GM12878 (cell line): Measurements from ENCODE around the gene GTF2H1. TPM values are rescaled to one million over a fixed set of nuclear protein-coding genes. Genes with fewer than 3 reads are reported as not detected.

ENCODE experiments used
- ATF2 ChIP-seq: IDR thresholded peaks from 2 replicates; pipeline ENCODE4 v1.6.1; 2012; ENCODE audit warnings: low read length, inconsistent platforms
- ATF3 ChIP-seq: IDR thresholded peaks from 2 replicates; pipeline ENCODE4 v1.6.1; 2011; ENCODE audit warnings: low read depth, mild to moderate bottlenecking, low read length, moderate library complexity, borderline replicate concordance; ENCODE audit errors: extremely low read depth
- CHD4 ChIP-seq: fragments of 200-600 bp; sonication (generic); IDR thresholded peaks from 2 replicates; pipeline ENCODE4 v1.6.1; 2016; ENCODE audit warnings: mild to moderate bottlenecking
- E2F4 ChIP-seq: IDR thresholded peaks from 2 replicates; pipeline ENCODE4 v1.6.1; 2012; ENCODE audit warnings: low read depth, low read length, improper control_type of control experiment
- ELK1 ChIP-seq: IDR thresholded peaks from 2 replicates; pipeline ENCODE4 v1.6.1; 2012; ENCODE audit warnings: low read depth, low read length, improper control_type of control experiment
- ESRRA ChIP-seq: IDR thresholded peaks from 2 replicates; pipeline ENCODE4 v1.6.1; 2012; ENCODE audit warnings: mild to moderate bottlenecking, low read length, improper control_type of control experiment
- HDAC6 ChIP-seq: fragments of 200-600 bp; sonication (generic); IDR thresholded peaks from one replicate; pipeline ENCODE4 v1.8.0; 2017; ENCODE audit warnings: antibody characterized with exemption; ENCODE audit not compliant: unreplicated experiment
- HDGF ChIP-seq: fragments of 450-650 bp; IDR thresholded peaks from 2 replicates; pipeline ENCODE4 v1.6.1; 2016; ENCODE audit warnings: antibody characterized with exemption
- IKZF1 ChIP-seq: fragments of 450-650 bp; conservative IDR thresholded peaks from 2 replicates; pipeline ENCODE4 v1.6.1; 2017; ENCODE audit warnings: antibody characterized with exemption, mild to moderate bottlenecking
- IRF4 ChIP-seq: IDR thresholded peaks from 2 replicates; pipeline ENCODE4 v1.6.1; 2011; ENCODE audit warnings: low read depth, low read length
- MYB ChIP-seq: fragments of 150-350 bp; IDR thresholded peaks from 2 replicates; pipeline ENCODE4 v1.6.1; 2014; ENCODE audit warnings: mild to moderate bottlenecking, low read depth, low read length, borderline replicate concordance
- NFYA ChIP-seq: IDR thresholded peaks from 2 replicates; pipeline ENCODE4 v1.6.1; 2011; ENCODE audit warnings: low read depth, mild to moderate bottlenecking, low read length, improper control_type of control experiment, borderline replicate concordance
- NKRF ChIP-seq: fragments of 450-650 bp; conservative IDR thresholded peaks from 2 replicates; pipeline ENCODE4 v1.6.1; 2017; ENCODE audit warnings: mild to moderate bottlenecking, moderate library complexity
- RBBP5 ChIP-seq: fragments of 200-600 bp; sonication (generic); conservative IDR thresholded peaks from 2 replicates; pipeline ENCODE4 v1.6.1; 2016
- RELB ChIP-seq: fragments of 450-650 bp; IDR thresholded peaks from 2 replicates; pipeline ENCODE4 v1.6.1; 2017; ENCODE audit warnings: low read depth, mild to moderate bottlenecking, moderate library complexity
- RUNX3 ChIP-seq: IDR thresholded peaks from 2 replicates; pipeline ENCODE4 v1.6.1; 2012; ENCODE audit warnings: low read length, inconsistent platforms
- SMC3 ChIP-seq: IDR thresholded peaks from 2 replicates; pipeline ENCODE4 v1.6.1; 2011; ENCODE audit warnings: low read length, improper control_type of control experiment, borderline replicate concordance
- SP1 ChIP-seq: IDR thresholded peaks from one replicate; pipeline ENCODE4 v1.6.1; 2011; ENCODE audit warnings: low read depth, low read length
- SREBF2 ChIP-seq: IDR thresholded peaks from 2 replicates; pipeline ENCODE4 v1.6.1; 2012; ENCODE audit warnings: mild to moderate bottlenecking, low read length
- TARDBP ChIP-seq: IDR thresholded peaks from 2 replicates; pipeline ENCODE4 v1.6.1; 2016; ENCODE audit warnings: borderline replicate concordance
- TCF3 ChIP-seq: IDR thresholded peaks from 2 replicates; pipeline ENCODE4 v1.6.1; 2012; ENCODE audit warnings: low read depth, mild to moderate bottlenecking, low read length, borderline replicate concordance; ENCODE audit not compliant: insufficient read depth
- TCF7 ChIP-seq: IDR thresholded peaks from 2 replicates; pipeline ENCODE4 v1.6.1; 2014; ENCODE audit warnings: antibody characterized with exemption, borderline replicate concordance
- WRNIP1 ChIP-seq: IDR thresholded peaks from 2 replicates; pipeline ENCODE4 v1.6.1; 2011; ENCODE audit warnings: low read depth, low read length, improper control_type of control experiment, borderline replicate concordance
- ZNF207 ChIP-seq: fragments of 450-650 bp; IDR thresholded peaks from 2 replicates; pipeline ENCODE4 v1.6.1; 2014; ENCODE audit warnings: antibody characterized with exemption, mild to moderate bottlenecking, borderline replicate concordance
- polyA plus RNA-seq, 11 experiments: library from polyadenylated mRNA; depleted of rRNA in 4 of 11; unstranded in 6 of 11; stranded (reverse) in 5 of 11; fragments of >200 nt; fragmentation: Nextera tagmentation in 4 of 11; fragmentation: Illumina TruSeq in 1 of 11; extraction: Ambion mirVana in 4 of 11; extraction: Trizol in 1 of 11; gene quantifications; 1 replicate in 1 of 11; 2 replicates in 10 of 11; pipeline versions ENCODE4 v1.2.1 to v1.2.3, GENCODE V29; 2011 to 2016; ENCODE audit warnings: inconsistent platforms in 2 of 11, missing spikeins in 2 of 11, low read depth in 1 of 11
- total RNA-seq, 4 experiments: library from RNA; depleted of rRNA in 3 of 4; stranded (reverse); fragments of >200 nt in 3 of 4; fragmentation: Illumina TruSeq in 1 of 4; extraction: Trizol in 1 of 4; gene quantifications; 2 replicates each; pipeline versions ENCODE4 v1.2.1 to v1.2.3, GENCODE V29; 2013 to 2021

GTF2H1 gene
- total and polyA plus RNA-seq, 10 of the 15 experiments (the other 5 are each of a cell fraction or from before 2014, with no cell fraction given), result 36.7 to 68.8 (median 46.6) TPM

GRCh38 chr11:18395735-18396504 lies 73.6 kb downstream of the GTF2H1 start (continued):
- TF ChIP-seq ATF2, result no peak
- no peak for TF ChIP-seq TCF7
- no peak for TF ChIP-seq WRNIP1
- no peak for TF ChIP-seq NFYA
- TF ChIP-seq ESRRA, result 0 out of 2 replicates have a peak, but pooled peaks have one; percentile 29
- TF ChIP-seq TARDBP, result no peak
- peak; percentile 70 for TF ChIP-seq IKZF1
- TF ChIP-seq SREBF2, result no peak
- peak; percentile 20; the same call in 1 of the 2 replicates for TF ChIP-seq ZNF207
- TF ChIP-seq TCF3, result no peak
- TF ChIP-seq SP1, result peak; percentile 42
- peak; percentile 53; the same call in 1 of the 2 replicates for TF ChIP-seq E2F4
- TF ChIP-seq CHD4, result no peak
- TF ChIP-seq IRF4, result no peak
- TF ChIP-seq HDGF, result peak; percentile 40; the same call in 1 of the 2 replicates
- 0 out of 2 replicates have a peak, but pooled peaks have one; percentile 6 for TF ChIP-seq NKRF
- peak; percentile 30; the same call in 1 of the 2 replicates for TF ChIP-seq ELK1
- no peak for TF ChIP-seq MYB
- peak; percentile 38; the same call in 1 of the 2 replicates for TF ChIP-seq RUNX3
- TF ChIP-seq RELB, result no peak
- no peak for TF ChIP-seq RBBP5
- TF ChIP-seq ATF3, result no peak
- TF ChIP-seq SMC3, result peak; percentile 9; the same call in 1 of the 2 replicates
- TF ChIP-seq HDAC6, result no peak
